GM19025 (cell line): Measurements from ENCODE around the gene TOB1.
"Not testable (repeated sequence)": the region's sequence is repeated elsewhere in the genome, so short reads cannot be mapped to it uniquely, and the experiment has no call there.

Source experiments
- ATAC-seq: cut with Tn5 transposase; IDR thresholded peaks from one replicate; pipeline ENCODE4 v1.9.1; 2021; ENCODE audit warnings: mild to moderate bottlenecking, low read depth, moderate library complexity; ENCODE audit not compliant: unreplicated experiment

Gene TOB1

GRCh38 chr17:50899005-50899460 is 32.9 kb upstream of the TOB1 start:
- ATAC-seq, result no peak

GRCh38 chr17:50898369-50899004 is 32.3 kb upstream of the TOB1 start:
- ATAC-seq, result no peak

- not testable (repeated sequence) for ATAC-seq
These were observed 28.4 kb upstream of the TOB1 start for GRCh38 chr17:50894513-50894912.

- ATAC-seq, result no peak
These were observed 27.2 kb upstream of the TOB1 start for GRCh38 chr17:50893183-50893993.

- ATAC-seq, result no peak
These were observed 26.1 kb upstream of the TOB1 start for GRCh38 chr17:50892101-50892776.

GRCh38 chr17:50891577-50891989 is 25.4 kb upstream of the TOB1 start:
- ATAC-seq, result no peak

- ATAC-seq, result no peak
These were observed 24.7 kb upstream of the TOB1 start for GRCh38 chr17:50890675-50891516.

- ATAC-seq, result no peak
These were observed 23.5 kb upstream of the TOB1 start for GRCh38 chr17:50889528-50890118.

- ATAC-seq, result no peak
These were observed 21.6 kb upstream of the TOB1 start for GRCh38 chr17:50887705-50888245.

- ATAC-seq, result no peak
These were observed 18.5 kb upstream of the TOB1 start for GRCh38 chr17:50884439-50885311.

- no peak for ATAC-seq
These were observed 17.8 kb upstream of the TOB1 start for GRCh38 chr17:50883850-50884438.

GRCh38 chr17:50882851-50883250 is 16.7 kb upstream of the TOB1 start:
- ATAC-seq, result no peak

GRCh38 chr17:50881182-50881581 is 15.0 kb upstream of the TOB1 start:
- no peak for ATAC-seq

GRCh38 chr17:50879086-50879485 is 12.9 kb upstream of the TOB1 start:
- ATAC-seq, result no peak

GRCh38 chr17:50877838-50878237 is 11.7 kb upstream of the TOB1 start:
- ATAC-seq, result no peak

GRCh38 chr17:50877042-50877441 is 10.9 kb upstream of the TOB1 start:
- not testable (repeated sequence) for ATAC-seq

GRCh38 chr17:50875074-50875473 is 8.9 kb upstream of the TOB1 start:
- ATAC-seq, result no peak

- ATAC-seq, result no peak
These were observed 6.7 kb upstream of the TOB1 start for GRCh38 chr17:50872710-50873424.
